Fibroblast of lung (primary cell): ENCODE measurements around the gene MMP8.

ENCODE experiments used
- CTCF ChIP-seq, 2 donors: IDR thresholded peaks in 1 of 2; conservative IDR thresholded peaks in 1 of 2; 1 replicate in 1 of 2; 2 replicates in 1 of 2; pipeline ENCODE4 v1.5.1; 2011 to 2012; ENCODE audit warnings: low read length in 2 of 2, control low read depth in 1 of 2, inconsistent platforms in 1 of 2, low read depth in 1 of 2, mild to moderate bottlenecking in 1 of 2
- EZH2 ChIP-seq: IDR thresholded peaks from 2 replicates; pipeline ENCODE4 v1.5.1; 2012; ENCODE audit warnings: low read length, control low read depth, mild to moderate bottlenecking; ENCODE audit errors: missing control alignments

- TF ChIP-seq CTCF (conservative IDR thresholded peaks at IDR 0.05 in 1 of 2, IDR thresholded peaks at IDR 0.05 in 1 of 2; ENCODE audit: low read depth in 1 of 2, low read length in 2 of 2) (no peak), EZH2 (no peak)
Measured at GRCh38 chr11:102729849-102730815, 5.4 kb upstream of the MMP8 start.
